SKM-1 treated with dmso at 0.1 percent for 144 hours (cell line): ENCODE data around the gene ARHGEF28.
A peak's percentile ranks its signal among the peaks of the same experiment; 100 is the strongest.

Source experiments
- DNase-seq: peaks from one replicate; lab custom pipeline; 2025; ENCODE audit not compliant: unreplicated experiment; lab: John Stamatoyannopoulos, UW

Gene ARHGEF28

GRCh38 chr5:73894860-73895259, 268.9 kb downstream of the ARHGEF28 start:
- DNase-seq: no peak

- DNase-seq: peak; percentile 30
Observed at GRCh38 chr5:73895471-73895870, 269.5 kb downstream of the ARHGEF28 start.

- peak; percentile 31 for DNase-seq
Observed at GRCh38 chr5:73896097-73896496, 270.1 kb downstream of the ARHGEF28 start.

GRCh38 chr5:73896668-73897067, 270.7 kb downstream of the ARHGEF28 start:
- no peak for DNase-seq

- no peak for DNase-seq
Observed at GRCh38 chr5:73897893-73898292, 271.9 kb downstream of the ARHGEF28 start.

GRCh38 chr5:73899055-73899454, 273.1 kb downstream of the ARHGEF28 start:
- peak; percentile 31 for DNase-seq

GRCh38 chr5:73899916-73900315, 273.9 kb downstream of the ARHGEF28 start:
- DNase-seq: no peak

- DNase-seq: no peak
Observed at GRCh38 chr5:73900566-73900965, 274.6 kb downstream of the ARHGEF28 start.

GRCh38 chr5:73901043-73901442, 275.0 kb downstream of the ARHGEF28 start:
- DNase-seq: no peak

GRCh38 chr5:73901455-73901854, 275.5 kb downstream of the ARHGEF28 start:
- no peak for DNase-seq

GRCh38 chr5:73902327-73903051, 276.5 kb downstream of the ARHGEF28 start:
- DNase-seq: peak; percentile 48

- no peak for DNase-seq
Observed at GRCh38 chr5:73903169-73903568, 277.2 kb downstream of the ARHGEF28 start.

GRCh38 chr5:73906277-73906676, 280.3 kb downstream of the ARHGEF28 start:
- no peak for DNase-seq

GRCh38 chr5:73907164-73907563, 281.2 kb downstream of the ARHGEF28 start:
- no peak for DNase-seq

- DNase-seq: no peak
Observed at GRCh38 chr5:73908395-73908794, 282.4 kb downstream of the ARHGEF28 start.

GRCh38 chr5:73908846-73909245, 282.9 kb downstream of the ARHGEF28 start:
- no peak for DNase-seq

GRCh38 chr5:73909474-73909873, 283.5 kb downstream of the ARHGEF28 start:
- DNase-seq: no peak

- no peak for DNase-seq
Observed at GRCh38 chr5:73911761-73912393, 285.9 kb downstream of the ARHGEF28 start.

GRCh38 chr5:73912821-73913271, 286.9 kb downstream of the ARHGEF28 start:
- DNase-seq: no peak

- DNase-seq: no peak
Observed at GRCh38 chr5:73913971-73914370, 288.0 kb downstream of the ARHGEF28 start.

GRCh38 chr5:73915345-73915744, 289.3 kb downstream of the ARHGEF28 start:
- DNase-seq: no peak

GRCh38 chr5:73917433-73917832, 291.4 kb downstream of the ARHGEF28 start:
- no peak for DNase-seq

- no peak for DNase-seq
Observed at GRCh38 chr5:73917891-73918290, 291.9 kb downstream of the ARHGEF28 start.
